IMR-90 (cell line): Measurements from ENCODE around the gene BCAS3. TPM values are rescaled to one million over a fixed set of nuclear protein-coding genes. Genes with fewer than 3 reads are reported as not detected.

Experiments used
- ATAC-seq: fragments of 200-7000 bp; cut with Tn5 transposase; 2 replicates; pipeline ENCODE4 v1.9.1; 2020; ENCODE audit warnings: low read depth, mild to moderate bottlenecking, moderate library complexity
- BruUV-seq: library from RNA; stranded (reverse); fragments of 400-500 nt; replicated peaks from 2 replicates; lab custom pipeline; 2021; lab: Mats Ljungman, UMichigan
- CTCF ChIA-PET: fragments of 300-600 bp; formaldehyde crosslinking; extraction: SDS; loops from one replicate; lab custom pipeline; 2021; ENCODE audit warnings: antibody characterized with exemption; lab: Yijun Ruan, JAX
- POLR2A ChIA-PET: fragments of 300-600 bp; sonication (Branson Sonifier 250); formaldehyde crosslinking; loops from one replicate; lab custom pipeline; 2022; ENCODE audit warnings: antibody characterized with exemption; ENCODE audit not compliant: unreplicated experiment; lab: Charles Lee
- DNase-seq: peaks from one replicate; pipeline ENCODE4 v3.0.0; 2013
- H2AFZ ChIP-seq: replicated peaks from 2 replicates; pipeline ENCODE3; 2013; ENCODE audit warnings: low read length, mild to moderate bottlenecking; ENCODE audit not compliant: poor library complexity
- H2AK5ac ChIP-seq: 2 replicates; pipeline ENCODE4 v1.6.1; 2013; ENCODE audit warnings: low read depth, low read length, inconsistent platforms
- H2AK9ac ChIP-seq: replicated peaks from 2 replicates; pipeline ENCODE3; 2013; ENCODE audit warnings: mild to moderate bottlenecking, low read depth, low read length, moderate library complexity; ENCODE audit not compliant: poor library complexity
- H2BK120ac ChIP-seq: 2 replicates; pipeline ENCODE4 v1.6.1; 2013; ENCODE audit warnings: low read depth, low read length, inconsistent platforms
- H2BK15ac ChIP-seq: 3 replicates; pipeline ENCODE4 v1.6.1; 2013; ENCODE audit warnings: low read depth, low read length, inconsistent platforms
- H2BK20ac ChIP-seq: 2 replicates; pipeline ENCODE4 v1.6.1; 2013; ENCODE audit warnings: low read depth, mild to moderate bottlenecking, inconsistent platforms, low read length, moderate library complexity
- H2BK5ac ChIP-seq: 2 replicates; pipeline ENCODE4 v1.6.1; 2013; ENCODE audit warnings: mild to moderate bottlenecking, low read depth, low read length, inconsistent platforms; ENCODE audit not compliant: poor library complexity, severe bottlenecking
- H3K14ac ChIP-seq: replicated peaks from 2 replicates; pipeline ENCODE4 v1.6.1; 2013; ENCODE audit warnings: low read depth, low read length, inconsistent platforms
- H3K18ac ChIP-seq: 2 replicates; pipeline ENCODE4 v1.6.1; 2013; ENCODE audit warnings: low read depth, low read length, control low read depth
- H3K23ac ChIP-seq: 2 replicates; pipeline ENCODE4 v1.6.1; 2013; ENCODE audit warnings: low read depth, low read length, inconsistent platforms
- H3K27ac ChIP-seq: 2 replicates; pipeline ENCODE4 v1.5.1; 2013; ENCODE audit warnings: mild to moderate bottlenecking, control low read depth, low read length; ENCODE audit not compliant: insufficient read depth
- H3K27me3 ChIP-seq: 2 replicates; pipeline ENCODE4 v1.6.1; 2013; ENCODE audit warnings: low read length; ENCODE audit not compliant: control insufficient read depth, insufficient read depth
- H3K36me3 ChIP-seq: 2 replicates; pipeline ENCODE4 v1.6.1; 2013; ENCODE audit warnings: low read length, mixed read lengths; ENCODE audit not compliant: control insufficient read depth, insufficient read depth
- H3K4ac ChIP-seq: 2 replicates; pipeline ENCODE4 v1.6.1; 2013; ENCODE audit warnings: low read depth, low read length, inconsistent platforms
- H3K4me1 ChIP-seq: 2 replicates; pipeline ENCODE4 v1.6.1; 2013; ENCODE audit warnings: low read length, mixed read lengths; ENCODE audit not compliant: control insufficient read depth, insufficient read depth
- H3K4me2 ChIP-seq: 2 replicates; pipeline ENCODE4 v1.6.1; 2013; ENCODE audit warnings: low read depth, mild to moderate bottlenecking, control low read depth, low read length, moderate library complexity
- H3K4me3 ChIP-seq: 2 replicates; pipeline ENCODE4 v1.5.1; 2013; ENCODE audit warnings: low read depth, mild to moderate bottlenecking, control low read depth, low read length, moderate library complexity; ENCODE audit not compliant: insufficient read depth
- H3K56ac ChIP-seq: 2 replicates; pipeline ENCODE4 v1.6.1; 2013; ENCODE audit warnings: low read length, inconsistent platforms; ENCODE audit not compliant: insufficient read depth; ENCODE audit errors: extremely low read depth
- H3K79me1 ChIP-seq, 2 experiments: 2 replicates each; pipeline ENCODE4 v1.6.1; 2013; ENCODE audit warnings: low read length in 2 of 2, inconsistent platforms in 1 of 2, low read depth in 1 of 2
- H3K9ac ChIP-seq: 2 replicates; pipeline ENCODE4 v1.6.1; 2013; ENCODE audit warnings: low read depth, low read length, control low read depth
- H3K9me1 ChIP-seq: 2 replicates; pipeline ENCODE4 v1.6.1; 2013; ENCODE audit warnings: low read length, inconsistent platforms; ENCODE audit not compliant: insufficient read depth
- H3K9me3 ChIP-seq: 2 replicates; pipeline ENCODE4 v1.6.1; 2013; ENCODE audit warnings: low read length; ENCODE audit not compliant: control insufficient read depth, insufficient read depth
- H4K20me1 ChIP-seq: 2 replicates; pipeline ENCODE4 v1.6.1; 2013; ENCODE audit warnings: low read length, inconsistent platforms; ENCODE audit not compliant: insufficient read depth
- H4K5ac ChIP-seq: 2 replicates; pipeline ENCODE4 v1.6.1; 2013; ENCODE audit warnings: mild to moderate bottlenecking, low read depth, low read length, control low read depth
- H4K8ac ChIP-seq, 2 experiments: 2 replicates each; pipeline ENCODE4 v1.6.1; 2013; ENCODE audit warnings: low read depth in 2 of 2, low read length in 2 of 2, control low read depth in 1 of 2, inconsistent platforms in 1 of 2
- H4K91ac ChIP-seq: 2 replicates; pipeline ENCODE4 v1.6.1; 2013; ENCODE audit warnings: low read depth, low read length, inconsistent platforms; ENCODE audit not compliant: insufficient read depth
- NFE2L2 ChIP-seq: fragments of 150-350 bp; IDR thresholded peaks from 2 replicates; pipeline ENCODE4 v1.6.1; 2016; ENCODE audit warnings: low read depth, mild to moderate bottlenecking, low read length
- WGBS, 2 experiments: methylation state at CpG; one replicate each; pipeline versions ENCODE4 v1.1.5 to v1.1.7; 2013; ENCODE audit warnings: missing lambda C conversion rate in 2 of 2; ENCODE audit not compliant: insufficient read length in 1 of 2; ENCODE audit errors: extremely low coverage in 2 of 2; 5-methylcytosine and 5-hydroxymethylcytosine counted together
- dilution Hi-C: fragments of 300-500 bp; cut with HindIII; formaldehyde crosslinking; loops from one replicate; pipeline ENCODE4 v1.14.3; 2018; ENCODE audit warnings: low sequenced_read_pairs; ENCODE audit not compliant: unreplicated experiment
- in situ Hi-C: fragments of 300-500 bp; cut with MboI; formaldehyde crosslinking; loops from 3 replicates; pipeline ENCODE4 v1.14.3; 2019; ENCODE audit warnings: low sequenced_read_pairs, inconsistent platforms, mixed read lengths
- intact Hi-C: fragments of 100-400 bp; cut with micrococcal nuclease; formaldehyde crosslinking; loops from 2 replicates; pipeline ENCODE4 v1.10.0; 2022
- polyA plus RNA-seq, 3 experiments: library from polyadenylated mRNA; depleted of rRNA; stranded (reverse); fragments of >200 nt; gene quantifications; 2 replicates each; pipeline ENCODE4 v1.2.3, GENCODE V29; 2012; ENCODE audit warnings: low replicate concordance in 1 of 3
- total RNA-seq: library from RNA; depleted of rRNA; stranded (reverse); fragments of >200 nt; gene quantifications from 2 replicates; pipeline ENCODE4 v1.2.3, GENCODE V29; 2012

Gene BCAS3
- total and polyA plus RNA-seq, 2 of the 4 experiments (the other 2 are of a cell fraction), result 6.3 to 27.1 TPM

- Histone ChIP-seq H3K36me3 (no peaks in the 10 kb centered on the region), H4K8ac (no peak overlapping the region), H3K14ac (no peak overlapping the region), H2AK5ac (no peak overlapping the region), H3K4me2 (no peak overlapping the region), H2BK5ac (no peak overlapping the region), H4K91ac (no peak overlapping the region), H2AK9ac (no peak overlapping the region), H3K4me3 (no peak overlapping the region), H3K4me1 (peaks cover 5% of the 10 kb centered on the region), H4K20me1 (no peaks in the 10 kb centered on the region), H3K18ac (no peak overlapping the region), H3K9ac (no peak overlapping the region), H3K27me3 (no peaks in the 10 kb centered on the region), H3K27ac (no peak overlapping the region), H3K9me1 (peaks cover 6% of the 10 kb centered on the region), H3K56ac (no peak overlapping the region), H2BK15ac (no peak overlapping the region), H3K23ac (no peak overlapping the region), H2BK20ac (no peak overlapping the region), H2AFZ (no peak overlapping the region), H2BK120ac (no peak overlapping the region), H3K9me3 (no peaks in the 10 kb centered on the region), H3K4ac (no peak overlapping the region), H4K5ac (no peak overlapping the region), H3K79me1 (0 out of 4 replicates have a peak, but pooled peaks cover 0 to 4% of the 10 kb centered on the region in 2 experiments)
- BruUV-seq, result no TSS peak
- intact Hi-C loops (no loop called here), dilution Hi-C loops (no loop called here), in situ Hi-C loops (no loop called here)
- ATAC-seq, result no peak
- no peak for DNase-seq
- no peak for TF ChIP-seq NFE2L2
- no CpG with 5 or more reads among the region's 1 CpG for WGBS, 2 experiments
- ChIA-PET CTCF (no interaction called here), POLR2A (no interaction called here)
Observed at GRCh38 chr17:61133853-61134252, 456.2 kb downstream of the BCAS3 start.
